Liver (tissue), 3 donors: Measurements from ENCODE around the gene IMPA2.

Experiments used
- ATF3 ChIP-seq: IDR thresholded peaks from 2 replicates; pipeline ENCODE4 v1.6.1; 2016; ENCODE audit warnings: antibody characterized with exemption
- CTCF ChIP-seq: fragments of 150-350 bp; IDR thresholded peaks from 2 replicates; pipeline ENCODE4 v1.5.1; 2017; ENCODE audit warnings: improper control_type of control experiment, low read depth, low read length; ENCODE audit not compliant: missing input control
- EGR1 ChIP-seq, 2 donors: IDR thresholded peaks; 2 replicates each; pipeline ENCODE4 v1.6.1; 2016 to 2018; ENCODE audit warnings: antibody characterized with exemption in 2 of 2, low read depth in 2 of 2
- FOXA1 ChIP-seq: IDR thresholded peaks from 2 replicates; pipeline ENCODE4 v1.6.1; 2016; ENCODE audit warnings: antibody characterized with exemption
- MAX ChIP-seq: IDR thresholded peaks from 2 replicates; pipeline ENCODE4 v1.6.1; 2016; ENCODE audit warnings: antibody characterized with exemption
- RXRA ChIP-seq, 2 donors: IDR thresholded peaks; 2 replicates each; pipeline ENCODE4 v1.6.1; 2017 to 2018; ENCODE audit warnings: antibody characterized with exemption in 2 of 2, mild to moderate bottlenecking in 1 of 2
- TAF1 ChIP-seq: conservative IDR thresholded peaks from 2 replicates; pipeline ENCODE4 v1.6.1; 2016; ENCODE audit warnings: antibody characterized with exemption, mild to moderate bottlenecking
- YY1 ChIP-seq: IDR thresholded peaks from 2 replicates; pipeline ENCODE4 v1.6.1; 2016; ENCODE audit warnings: antibody characterized with exemption, mild to moderate bottlenecking
- ZBTB33 ChIP-seq: IDR thresholded peaks from 2 replicates; pipeline ENCODE4 v1.6.1; 2016; ENCODE audit warnings: antibody characterized with exemption
- donor health status: healthy.
- donor health status: healthy.

GRCh38 chr18:12027480-12027879, 46.2 kb downstream of the IMPA2 start:
- TF ChIP-seq FOXA1 (no peak), CTCF (no peak), TAF1 (no peak), ATF3 (no peak), ZBTB33 (no peak), RXRA (IDR thresholded peaks at IDR 0.05) (no peak), YY1 (no peak), MAX (no peak), EGR1 (IDR thresholded peaks at IDR 0.05; ENCODE audit: low read depth in 2 of 2) (no peak)
